Measurements from ENCODE around the gene TOP3B. TPM values are rescaled to one million over a fixed set of nuclear protein-coding genes. Genes with fewer than 3 reads are reported as not detected.

Gene TOP3B
- total and polyA plus RNA-seq, 10 of the 15 experiments (the other 5 are each of a cell fraction or from before 2014, with no cell fraction given) = 0.60 to 47.3 (median 33.7) TPM

GRCh38 chr22:21921184-21921721 is 61.3 kb downstream of the TOP3B start (continued):
- TF ChIP-seq ATF3 (IDR thresholded peaks at IDR 0.05; ENCODE audit: borderline replicate concordance, extremely low read depth, low read depth, low read length) (no peak), ZBTB4 (CRISPR knock-in tag; IDR thresholded peaks at IDR 0.05) (no peak)

- 55% methylated on average over 15 of the region's 16 CpGs for WGBS (ENCODE audit: insufficient coverage, insufficient replicate concordance, low lambda C conversion rate, missing lambda C conversion rate)
- Histone ChIP-seq H2AFZ (ENCODE audit: control insufficient read depth, low read depth, low read length) (no peak overlapping the region), H3K79me2 (ENCODE audit: control insufficient read depth, insufficient read depth, low read length) (no peaks in the 10 kb centered on the region), H3K9ac (ENCODE audit: control insufficient read depth, insufficient read depth, low read length) (no peak overlapping the region), H3K4me3 (no peak overlapping the region), H3K4me1 (ENCODE audit: control insufficient read depth, insufficient read depth, low read length) (no peaks in the 10 kb centered on the region), H3K36me3 (ENCODE audit: control insufficient read depth in 2 of 2, insufficient read depth in 2 of 2, low read length in 1 of 2) (no peaks in the 10 kb centered on the region), H4K20me1 (ENCODE audit: control insufficient read depth, insufficient read depth) (no peaks in the 10 kb centered on the region), H3K27me3 (replicated peaks in 1 of 2; ENCODE audit: control insufficient read depth in 2 of 2, insufficient read depth in 2 of 2, low read length in 1 of 2) (no peaks in the 10 kb centered on the region), H3K27ac (ENCODE audit: control insufficient read depth, insufficient read depth) (no peak overlapping the region), H3K4me2 (ENCODE audit: control insufficient read depth, insufficient read depth) (no peak overlapping the region), H3K9me3 (replicated peaks; ENCODE audit: control insufficient read depth, insufficient read depth, low read length) (no peaks in the 10 kb centered on the region)
- RAD21 ChIA-PET (ENCODE audit: unreplicated experiment) = no interaction called here
- intact Hi-C loops (cut with micrococcal nuclease; ENCODE audit: unreplicated experiment) (no loop called here), in situ Hi-C loops (cut with MboI) (no loop called here)
- ATAC-seq = no peak
- no peak for DNase-seq (ENCODE audit: low read depth, low spot score)
- CTCF ChIA-PET = interaction anchor here (0.9 kb wide), 1 partner anchor 137 kb away, joined by 3 read pairs; no protein-coding TSS in a partner anchor
- POLR2A ChIA-PET = no interaction called here
- SMC1A ChIA-PET (ENCODE audit: uncharacterized antibody, unreplicated experiment) = interaction anchor here (0.6 to 1.0 kb wide), 2 partner anchors 38 to 195 kb away, joined by 3 read pairs; no protein-coding TSS in a partner anchor
- FAIRE-seq = no peak
- no TSS peak for BruUV-seq (replicated peaks)
- no peak for TF ChIP-seq FOXK2 (IDR thresholded peaks at IDR 0.05)
Measured at GRCh38 chr22:21920341-21921183, 62.0 kb downstream of the TOP3B start.
